Measurements from ENCODE around the gene CYB5RL.

GRCh38 chr1:54200519-54200997, 728 bp upstream of the CYB5RL start:
- TF ChIP-seq CTCF (IDR thresholded peaks at IDR 0.05): no peak
- no peak for TF ChIP-seq POLR2AphosphoS5 (IDR thresholded peaks at IDR 0.05)
- TF ChIP-seq POLR2A (IDR thresholded peaks at IDR 0.05): no peak

Data from sigmoid colon (tissue), 4 donors.